Choroid plexus epithelial cell (primary cell): ENCODE measurements around the gene USP12.

ENCODE experiments used
- DNase-seq: peaks from one replicate; pipeline ENCODE4 v3.0.0-alpha.2; 2010; ENCODE audit warnings: low read depth
- H3K4me3 ChIP-seq: 2 replicates; pipeline ENCODE4 v1.5.1; 2011; ENCODE audit warnings: low read depth, mild to moderate bottlenecking, control low read depth, low read length, moderate library complexity
- CTCF ChIP-seq: conservative IDR thresholded peaks from 2 replicates; pipeline ENCODE4 v1.5.1; 2011; ENCODE audit warnings: low read depth, mild to moderate bottlenecking, control low read depth, inconsistent platforms, low read length, moderate library complexity

USP12 gene

GRCh38 chr13:27139565-27139964 lies 32.0 kb downstream of the USP12 start:
- TF ChIP-seq CTCF = no peak
- DNase-seq = no peak
- H3K4me3 ChIP-seq = no peak overlapping the region

GRCh38 chr13:27138457-27139093 lies 33.0 kb downstream of the USP12 start:
- no peak for TF ChIP-seq CTCF
- H3K4me3 ChIP-seq = no peak overlapping the region
- no peak for DNase-seq

GRCh38 chr13:27137759-27138158 lies 33.9 kb downstream of the USP12 start:
- TF ChIP-seq CTCF = no peak
- DNase-seq = peak; percentile 28

GRCh38 chr13:27135023-27135422 lies 36.6 kb downstream of the USP12 start:
- no peak for DNase-seq
- TF ChIP-seq CTCF = no peak
- H3K4me3 ChIP-seq = no peak overlapping the region

More at GRCh38 chr13:27137759-27138158, 33.9 kb downstream of the USP12 start:
- no peak overlapping the region for H3K4me3 ChIP-seq

- H3K4me3 ChIP-seq = no peak overlapping the region
- no peak for TF ChIP-seq CTCF
- no peak for DNase-seq
These were observed 37.7 kb downstream of the USP12 start for GRCh38 chr13:27133889-27134288.

GRCh38 chr13:27132538-27132937 lies 39.1 kb downstream of the USP12 start:
- no peak for DNase-seq
- no peak overlapping the region for H3K4me3 ChIP-seq
- no peak for TF ChIP-seq CTCF

GRCh38 chr13:27131906-27132305 lies 39.7 kb downstream of the USP12 start:
- no peak for DNase-seq
- no peak for TF ChIP-seq CTCF
- H3K4me3 ChIP-seq = no peak overlapping the region
